ENCODE measurements around the gene COL27A1.

The COL27A1 gene

GRCh38 chr9:114155263-114155994 lies at the start of gene COL27A1:
TSS of gene COL27A1 (plus strand) at chr9:114155537. CDS start at chr9:114155951, 414 bp downstream.
- DNase-seq (ENCODE audit: low read depth) = peak; percentile 76

- no peak for DNase-seq (ENCODE audit: low read depth)
Measured at GRCh38 chr9:114107286-114108001, 47.9 kb upstream of the COL27A1 start.

- DNase-seq (ENCODE audit: low read depth) = peak; percentile 39
Measured at GRCh38 chr9:114108016-114108833, 47.1 kb upstream of the COL27A1 start.

GRCh38 chr9:114109124-114109523 lies 46.2 kb upstream of the COL27A1 start:
- no peak for DNase-seq (ENCODE audit: low read depth)

- DNase-seq (ENCODE audit: low read depth) = no peak
Measured at GRCh38 chr9:114110180-114110579, 45.2 kb upstream of the COL27A1 start.

GRCh38 chr9:114112325-114112724 lies 43.0 kb upstream of the COL27A1 start:
- no peak for DNase-seq (ENCODE audit: low read depth)

GRCh38 chr9:114112778-114113584 lies 42.4 kb upstream of the COL27A1 start:
- DNase-seq (ENCODE audit: low read depth) = no peak

- no peak for DNase-seq (ENCODE audit: low read depth)
Measured at GRCh38 chr9:114114364-114114763, 41.0 kb upstream of the COL27A1 start.

GRCh38 chr9:114115654-114116125 lies 39.6 kb upstream of the COL27A1 start:
- no peak for DNase-seq (ENCODE audit: low read depth)

GRCh38 chr9:114116126-114116747 lies 39.1 kb upstream of the COL27A1 start:
- DNase-seq (ENCODE audit: low read depth) = no peak

GRCh38 chr9:114117614-114117995 lies 37.7 kb upstream of the COL27A1 start:
- DNase-seq (ENCODE audit: low read depth) = no peak

- no peak for DNase-seq (ENCODE audit: low read depth)
Measured at GRCh38 chr9:114117996-114118830, 37.1 kb upstream of the COL27A1 start.

- no peak for DNase-seq (ENCODE audit: low read depth)
Measured at GRCh38 chr9:114119242-114120191, 35.8 kb upstream of the COL27A1 start.

GRCh38 chr9:114120192-114121014 lies 34.9 kb upstream of the COL27A1 start:
- DNase-seq (ENCODE audit: low read depth) = no peak

GRCh38 chr9:114121227-114122135 lies 33.9 kb upstream of the COL27A1 start:
- no peak for DNase-seq (ENCODE audit: low read depth)

GRCh38 chr9:114122136-114123027 lies 33.0 kb upstream of the COL27A1 start:
- DNase-seq (ENCODE audit: low read depth) = no peak
